Panc1 (cell line): ENCODE data around the gene INPP5B.

Experiments used
- CTCF ChIP-seq: fragments of 450-650 bp; IDR thresholded peaks from 2 replicates; pipeline ENCODE4 v1.5.1; 2017; ENCODE audit warnings: mild to moderate bottlenecking
- POLR2AphosphoS5 ChIP-seq: IDR thresholded peaks from 2 replicates; pipeline ENCODE4 v1.6.1; 2012; ENCODE audit warnings: mild to moderate bottlenecking, low read depth, low read length, moderate library complexity
- REST ChIP-seq, 2 experiments: IDR thresholded peaks; 2 replicates each; pipeline ENCODE4 v1.6.1; 2011 to 2012; ENCODE audit warnings: low read depth in 2 of 2, control low read depth in 1 of 2, low read length in 1 of 2, mild to moderate bottlenecking in 1 of 2, moderate library complexity in 1 of 2; ENCODE audit not compliant: insufficient read depth in 1 of 2
- TCF7L2 ChIP-seq: IDR thresholded peaks from 2 replicates; pipeline ENCODE4 v1.6.1; 2011; ENCODE audit warnings: mild to moderate bottlenecking, low read depth, low read length, inconsistent platforms

GRCh38 chr1:37867784-37868183, 79.1 kb downstream of the INPP5B start:
- TF ChIP-seq CTCF (no peak), REST (IDR thresholded peaks at IDR 0.05; ENCODE audit: insufficient read depth in 1 of 2, low read depth in 2 of 2, low read length in 1 of 2) (no peak), POLR2AphosphoS5 (no peak), TCF7L2 (no peak)
